Calu3 (cell line): ENCODE data around the gene B9D1. TPM values are rescaled to one million over a fixed set of nuclear protein-coding genes. Genes with fewer than 3 reads are reported as not detected.

Source experiments
- BruUV-seq: library from RNA; stranded (reverse); fragments of 400-500 nt; replicated peaks from 2 replicates; lab custom pipeline; 2021; lab: Mats Ljungman, UMichigan
- CTCF ChIA-PET: fragments of 300-600 bp; sonication (Branson Sonifier 250); formaldehyde crosslinking; loops from one replicate; lab custom pipeline; 2022; ENCODE audit warnings: antibody characterized with exemption; lab: Charles Lee
- DNase-seq: peaks from one replicate; pipeline ENCODE4 v3.0.0; 2022
- H3K27ac Mint-ChIP-seq: one replicate; pipeline ENCODE4 v1.8.0; 2022; ENCODE audit warnings: mixed read lengths; ENCODE audit not compliant: unreplicated experiment
- H3K27me3 Mint-ChIP-seq: one replicate; pipeline ENCODE4 v1.8.0; 2022; ENCODE audit warnings: mixed read lengths; ENCODE audit not compliant: unreplicated experiment
- H3K36me3 Mint-ChIP-seq: one replicate; pipeline ENCODE4 v1.8.0; 2022; ENCODE audit warnings: mild to moderate bottlenecking, moderate library complexity, mixed read lengths; ENCODE audit not compliant: insufficient read depth, unreplicated experiment
- H3K4me1 Mint-ChIP-seq: one replicate; pipeline ENCODE4 v1.8.0; 2022; ENCODE audit warnings: mild to moderate bottlenecking, low read depth, mixed read lengths; ENCODE audit not compliant: unreplicated experiment
- H3K4me3 Mint-ChIP-seq: one replicate; pipeline ENCODE4 v1.8.0; 2022; ENCODE audit warnings: mild to moderate bottlenecking, low read depth, moderate library complexity, mixed read lengths; ENCODE audit not compliant: unreplicated experiment
- H3K9me3 Mint-ChIP-seq: one replicate; pipeline ENCODE4 v1.8.0; 2022; ENCODE audit warnings: low read depth, mixed read lengths; ENCODE audit not compliant: unreplicated experiment
- CTCF ChIP-seq: fragments of 200-600 bp; IDR thresholded peaks from one replicate; pipeline ENCODE4 v1.8.0; 2022; ENCODE audit warnings: antibody characterized with exemption; ENCODE audit not compliant: unreplicated experiment
- intact Hi-C: fragments of 100-400 bp; cut with micrococcal nuclease; formaldehyde crosslinking; loops from one replicate; pipeline ENCODE4 v1.10.0; 2022; ENCODE audit not compliant: unreplicated experiment
- total RNA-seq: library from RNA; stranded (reverse); gene quantifications from 2 replicates; pipeline ENCODE4 v1.2.3, GENCODE V29; 2022

The B9D1 gene
- total RNA-seq, 1 experiment from 2014 or later: 14.1 TPM

- H3K27me3 Mint-ChIP-seq: no peaks in the 10 kb centered on the region
- no peak overlapping the region for H3K27ac Mint-ChIP-seq
- CTCF ChIA-PET: no interaction called here
- H3K36me3 Mint-ChIP-seq: no peaks in the 10 kb centered on the region
- no TSS peak for BruUV-seq
- H3K4me1 Mint-ChIP-seq: no peaks in the 10 kb centered on the region
- intact Hi-C loops: no loop called here
- H3K9me3 Mint-ChIP-seq: no peaks in the 10 kb centered on the region
- TF ChIP-seq CTCF: no peak
- DNase-seq: no peak
- no peak overlapping the region for H3K4me3 Mint-ChIP-seq
These were observed 62.7 kb downstream of the B9D1 start for GRCh38 chr17:19299866-19300265.

- H3K4me3 Mint-ChIP-seq: no peak overlapping the region
- H3K27ac Mint-ChIP-seq: no peak overlapping the region
- H3K9me3 Mint-ChIP-seq: no peaks in the 10 kb centered on the region
- no peaks in the 10 kb centered on the region for H3K36me3 Mint-ChIP-seq
- H3K4me1 Mint-ChIP-seq: no peaks in the 10 kb centered on the region
- intact Hi-C loops: no loop called here
- no peak for DNase-seq
- H3K27me3 Mint-ChIP-seq: no peaks in the 10 kb centered on the region
- CTCF ChIA-PET: no interaction called here
- no TSS peak for BruUV-seq
- TF ChIP-seq CTCF: no peak
These were observed 63.2 kb downstream of the B9D1 start for GRCh38 chr17:19299214-19299747.

GRCh38 chr17:19298569-19299213, 63.8 kb downstream of the B9D1 start:
- Mint-ChIP-seq H3K27ac (no peak overlapping the region), H3K4me3 (no peak overlapping the region), H3K27me3 (no peaks in the 10 kb centered on the region), H3K36me3 (no peaks in the 10 kb centered on the region), H3K9me3 (no peaks in the 10 kb centered on the region), H3K4me1 (no peaks in the 10 kb centered on the region)
- BruUV-seq: no TSS peak
- TF ChIP-seq CTCF: no peak
- DNase-seq: no peak
- intact Hi-C loops: no loop called here
- CTCF ChIA-PET: no interaction called here

GRCh38 chr17:19296786-19297778, 65.4 kb downstream of the B9D1 start:
- Mint-ChIP-seq H3K27me3 (no peaks in the 10 kb centered on the region), H3K27ac (no peak overlapping the region), H3K4me1 (no peaks in the 10 kb centered on the region), H3K4me3 (no peak overlapping the region), H3K36me3 (no peaks in the 10 kb centered on the region), H3K9me3 (no peaks in the 10 kb centered on the region)
- TF ChIP-seq CTCF: no peak
- BruUV-seq: no TSS peak
- DNase-seq: no peak
- intact Hi-C loops: no loop called here
- CTCF ChIA-PET: no interaction called here
